PC-3 (cell line): ENCODE results near the gene CELF6. TPM values are rescaled to one million over a fixed set of nuclear protein-coding genes. Genes with fewer than 3 reads are reported as not detected.

Experiments
- ATAC-seq: fragments of 200-7000 bp; cut with Tn5 transposase; 2 replicates; pipeline ENCODE4 v1.9.1; 2020; ENCODE audit warnings: mild to moderate bottlenecking, moderate library complexity
- BruUV-seq: library from RNA; stranded (reverse); fragments of 400-500 nt; replicated peaks from 2 replicates; lab custom pipeline; 2021; lab: Mats Ljungman, UMichigan
- CTCF ChIA-PET: fragments of 300-600 bp; sonication (Branson Sonifier 250); formaldehyde crosslinking; loops from one replicate; lab custom pipeline; 2022; ENCODE audit warnings: antibody characterized with exemption; lab: Charles Lee
- POLR2A ChIA-PET: fragments of 300-600 bp; sonication (Branson Sonifier 250); formaldehyde crosslinking; loops from one replicate; lab custom pipeline; 2022; ENCODE audit warnings: antibody characterized with exemption; ENCODE audit not compliant: unreplicated experiment; lab: Charles Lee
- DNase-seq: peaks from one replicate; pipeline ENCODE4 v3.0.0-alpha.2; 2015
- H2AFZ ChIP-seq: fragments of 300-600 bp; sonication (generic); 2 replicates; pipeline ENCODE4 v1.6.0; 2016; ENCODE audit warnings: antibody characterized with exemption, low read length
- H3F3A ChIP-seq: fragments of 300-600 bp; sonication (generic); one replicate; pipeline ENCODE4 v1.6.0; 2017; ENCODE audit warnings: antibody characterized with exemption, low read length, control low read depth, mild to moderate bottlenecking; ENCODE audit not compliant: unreplicated experiment
- H3K27ac ChIP-seq: fragments of 300-600 bp; sonication (generic); 2 replicates; pipeline ENCODE4 v1.5.1; 2016; ENCODE audit warnings: mild to moderate bottlenecking, low read length
- H3K27me3 ChIP-seq: fragments of 300-600 bp; sonication (generic); 2 replicates; pipeline ENCODE4 v1.6.1; 2016; ENCODE audit warnings: low read length, mixed read lengths
- H3K36me3 ChIP-seq: fragments of 300-600 bp; sonication (generic); 2 replicates; pipeline ENCODE4 v1.6.1; 2016; ENCODE audit warnings: low read depth, mixed run types, low read length, mixed read lengths
- H3K4me1 ChIP-seq: fragments of 300-600 bp; sonication (generic); 2 replicates; pipeline ENCODE4 v1.5.1; 2016; ENCODE audit warnings: low read length; ENCODE audit not compliant: insufficient read depth
- H3K4me2 ChIP-seq: fragments of 300-600 bp; sonication (generic); 2 replicates; pipeline ENCODE4 v1.6.0; 2016; ENCODE audit warnings: low read length
- H3K4me3 ChIP-seq: fragments of 300-600 bp; sonication (generic); 2 replicates; pipeline ENCODE4 v1.5.1; 2016; ENCODE audit warnings: mild to moderate bottlenecking, low read length, mixed read lengths
- H3K79me2 ChIP-seq: fragments of 300-600 bp; sonication (generic); 2 replicates; pipeline ENCODE4 v1.6.1; 2017; ENCODE audit warnings: low read length, mixed read lengths
- H3K9ac ChIP-seq: fragments of 300-600 bp; sonication (generic); 2 replicates; pipeline ENCODE4 v1.6.0; 2016; ENCODE audit warnings: mild to moderate bottlenecking, low read length
- H3K9me2 ChIP-seq: fragments of 300-600 bp; sonication (generic); replicated peaks from 2 replicates; pipeline ENCODE4 v1.6.1; 2016; ENCODE audit warnings: mixed run types, low read length, mixed read lengths
- H3K9me3 ChIP-seq: fragments of 300-600 bp; sonication (generic); 2 replicates; pipeline ENCODE4 v1.6.1; 2016; ENCODE audit warnings: low read length, mixed read lengths
- H4K20me1 ChIP-seq: fragments of 300-600 bp; sonication (generic); 2 replicates; pipeline ENCODE4 v1.6.1; 2016; ENCODE audit warnings: low read length, mixed read lengths
- EZH2 ChIP-seq: fragments of 300-600 bp; sonication (generic); IDR thresholded peaks from one replicate; pipeline ENCODE4 v1.6.1; 2017; ENCODE audit warnings: antibody characterized with exemption, mild to moderate bottlenecking, low read length; ENCODE audit not compliant: unreplicated experiment
- EZH2phosphoT487 ChIP-seq: fragments of 300-600 bp; sonication (generic); IDR thresholded peaks from 2 replicates; pipeline ENCODE4 v1.6.1; 2018; ENCODE audit warnings: mild to moderate bottlenecking, antibody characterized with exemption, low read length, borderline replicate concordance
- intact Hi-C: fragments of 100-400 bp; cut with micrococcal nuclease; formaldehyde crosslinking; loops from 2 replicates; pipeline ENCODE4 v1.9.0; 2023
- total RNA-seq: library from RNA; depleted of rRNA; stranded (reverse); fragments of >200 nt; gene quantifications from 2 replicates; pipeline ENCODE4 v1.2.3, GENCODE V29; 2014
- TF ChIP-seq, protein P1 (sequence below): fragments of 300-600 bp; sonication (generic); conservative IDR thresholded peaks from 2 replicates; pipeline ENCODE4 v1.5.1; 2017; ENCODE audit warnings: antibody characterized with exemption, low read depth, mild to moderate bottlenecking, low read length

Gene CELF6
- total RNA-seq, 1 experiment from 2014 or later: not detected

DNA sequence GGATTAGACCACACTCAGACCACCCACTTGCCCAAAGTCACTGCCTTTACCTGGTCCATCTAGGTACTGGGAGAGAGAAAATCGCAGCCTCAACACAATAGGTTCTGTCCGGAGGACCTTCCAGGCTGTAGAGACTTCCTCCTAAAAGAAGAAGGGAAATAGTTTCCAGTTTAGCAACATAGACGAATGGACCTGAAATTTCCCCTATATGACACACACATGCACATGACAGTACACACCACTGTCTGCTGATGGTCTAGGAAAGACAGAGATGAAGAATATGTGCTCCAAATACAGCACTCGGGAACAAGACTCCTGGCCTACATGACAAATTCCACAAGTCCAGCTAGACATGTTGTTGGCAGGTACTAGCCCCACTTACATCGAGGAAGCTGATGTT, 54.9 kb downstream of the CELF6 start:
- Histone ChIP-seq H2AFZ (no peak overlapping the region), H3K4me2 (no peak overlapping the region), H3K27ac (no peak overlapping the region), H3K79me2 (no peaks in the 10 kb centered on the region), H3K4me1 (no peaks in the 10 kb centered on the region), H4K20me1 (no peaks in the 10 kb centered on the region), H3K9me2 (no peaks in the 10 kb centered on the region), H3K9me3 (no peaks in the 10 kb centered on the region), H3K27me3 (peaks cover 25% of the 10 kb centered on the region), H3K36me3 (no peaks in the 10 kb centered on the region), H3F3A (no peaks in the 10 kb centered on the region), H3K9ac (no peak overlapping the region), H3K4me3 (no peak overlapping the region)
- DNase-seq: no peak
- no TSS peak for BruUV-seq
- ATAC-seq: no peak
- TF ChIP-seq EZH2: no peak
- TF ChIP-seq, protein P1, sequence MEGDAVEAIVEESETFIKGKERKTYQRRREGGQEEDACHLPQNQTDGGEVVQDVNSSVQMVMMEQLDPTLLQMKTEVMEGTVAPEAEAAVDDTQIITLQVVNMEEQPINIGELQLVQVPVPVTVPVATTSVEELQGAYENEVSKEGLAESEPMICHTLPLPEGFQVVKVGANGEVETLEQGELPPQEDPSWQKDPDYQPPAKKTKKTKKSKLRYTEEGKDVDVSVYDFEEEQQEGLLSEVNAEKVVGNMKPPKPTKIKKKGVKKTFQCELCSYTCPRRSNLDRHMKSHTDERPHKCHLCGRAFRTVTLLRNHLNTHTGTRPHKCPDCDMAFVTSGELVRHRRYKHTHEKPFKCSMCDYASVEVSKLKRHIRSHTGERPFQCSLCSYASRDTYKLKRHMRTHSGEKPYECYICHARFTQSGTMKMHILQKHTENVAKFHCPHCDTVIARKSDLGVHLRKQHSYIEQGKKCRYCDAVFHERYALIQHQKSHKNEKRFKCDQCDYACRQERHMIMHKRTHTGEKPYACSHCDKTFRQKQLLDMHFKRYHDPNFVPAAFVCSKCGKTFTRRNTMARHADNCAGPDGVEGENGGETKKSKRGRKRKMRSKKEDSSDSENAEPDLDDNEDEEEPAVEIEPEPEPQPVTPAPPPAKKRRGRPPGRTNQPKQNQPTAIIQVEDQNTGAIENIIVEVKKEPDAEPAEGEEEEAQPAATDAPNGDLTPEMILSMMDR: no peak
- no peak for TF ChIP-seq EZH2phosphoT487
- ChIA-PET CTCF (no interaction called here), POLR2A (no interaction called here)
- intact Hi-C loops: no loop called here

DNA sequence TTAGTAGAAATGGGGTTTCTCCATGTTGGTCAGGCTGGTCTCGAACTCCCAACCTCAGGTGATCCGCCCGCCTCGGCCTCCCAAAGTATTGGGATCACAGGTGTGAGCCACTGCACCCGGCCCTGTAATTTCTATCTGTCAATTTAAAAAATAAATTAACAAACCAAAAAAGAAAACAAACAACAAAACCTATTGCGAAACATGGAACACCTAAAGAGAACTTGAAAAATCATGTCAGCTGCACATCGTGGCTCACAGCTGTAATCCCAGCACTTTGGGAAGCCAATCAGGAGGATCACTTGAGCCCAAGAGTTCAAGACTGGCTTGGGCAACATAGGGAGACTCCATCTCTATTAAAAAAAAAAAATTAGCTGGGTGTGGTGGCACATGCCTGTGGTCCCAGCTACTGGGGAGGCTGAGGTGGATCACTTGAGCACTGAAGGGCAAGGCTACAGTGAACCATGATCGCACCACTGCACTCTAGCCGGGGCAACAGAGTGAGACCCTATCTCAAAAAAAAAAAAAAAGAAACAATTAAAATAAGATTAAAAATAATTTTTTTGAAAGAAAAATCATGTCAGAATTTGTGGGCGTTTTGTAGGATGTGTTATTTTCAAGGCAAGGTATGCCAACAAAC, 67.2 kb downstream of the CELF6 start:
- no TSS peak for BruUV-seq
- H3K79me2 ChIP-seq: no peaks in the 10 kb centered on the region
- ATAC-seq: no peak

More for the DNA sequence above, 67.2 kb downstream of the CELF6 start:
- Histone ChIP-seq H3K36me3 (no peaks in the 10 kb centered on the region), H3K4me3 (no peak overlapping the region), H3K4me1 (no peaks in the 10 kb centered on the region), H3K27me3 (no peaks in the 10 kb centered on the region), H3K9me3 (no peaks in the 10 kb centered on the region), H3K27ac (no peak overlapping the region), H3K9ac (no peak overlapping the region), H3K9me2 (no peaks in the 10 kb centered on the region), H3K4me2 (no peak overlapping the region), H3F3A (no peaks in the 10 kb centered on the region), H4K20me1 (no peaks in the 10 kb centered on the region), H2AFZ (no peak overlapping the region)
- POLR2A ChIA-PET: interaction anchor here (0.6 kb wide), 1 partner anchor 28 kb away, joined by 4 read pairs; no protein-coding TSS in a partner anchor
- no peak for DNase-seq
- no peak for TF ChIP-seq EZH2phosphoT487
- TF ChIP-seq, protein P1: no peak
- TF ChIP-seq EZH2: no peak
- intact Hi-C loops: no loop called here
- CTCF ChIA-PET: no interaction called here
